T-cell (primary cell): ENCODE results near the gene ZNF587. TPM values are rescaled to one million over a fixed set of nuclear protein-coding genes. Genes with fewer than 3 reads are reported as not detected.
A peak's percentile ranks its signal among the peaks of the same experiment; 100 is the strongest.
"Not testable (repeated sequence)": the region's sequence is repeated elsewhere in the genome, so short reads cannot be mapped to it uniquely, and the experiment has no call there.

Experiments used
- ATAC-seq, 4 experiments: fragments of 200-7000 bp in 3 of 4; fragments of 150-1000 bp in 1 of 4; cut with Tn5 transposase; replicated peaks in 1 of 4; 1 replicate in 3 of 4; 2 replicates in 1 of 4; pipeline ENCODE4 v1.10.0; 2021; ENCODE audit warnings: moderate library complexity in 3 of 4, mild to moderate bottlenecking in 2 of 4, moderate number of reproducible peaks in 1 of 4
- CTCF ChIA-PET, 2 donors: fragments of 300-600 bp; sonication (Branson Sonifier 250); formaldehyde crosslinking; loops; one replicate each; lab custom pipeline; 2022; ENCODE audit warnings: antibody characterized with exemption in 2 of 2; lab: Charles Lee
- POLR2A ChIA-PET, 2 donors: fragments of 300-600 bp; sonication (Branson Sonifier 250); formaldehyde crosslinking; loops; one replicate each; lab custom pipeline; 2022; ENCODE audit warnings: antibody characterized with exemption in 2 of 2; lab: Charles Lee
- DNase-seq, 35 experiments: peaks; one replicate each; pipeline versions ENCODE4 v3.0.0 to v3.0.0-alpha.2; 2013 to 2023
- H3K27ac ChIP-seq: one replicate; pipeline ENCODE4 v1.5.1; 2013; ENCODE audit warnings: low read length
- H3K27me3 ChIP-seq, 2 experiments: replicated peaks in 1 of 2; 1 replicate in 1 of 2; 2 replicates in 1 of 2; pipeline versions ENCODE4 v1.6.1 to v1.7.0; 2013; ENCODE audit warnings: low read length in 1 of 2, mixed read lengths in 1 of 2; ENCODE audit not compliant: control insufficient read depth in 2 of 2, insufficient read depth in 2 of 2; ENCODE audit errors: extremely low read depth in 1 of 2
- H3K36me3 ChIP-seq, 2 donors: 1 replicate in 1 of 2; 2 replicates in 1 of 2; pipeline versions ENCODE4 v1.6.1 to v1.7.0; 2013; ENCODE audit warnings: low read length in 1 of 2; ENCODE audit not compliant: control insufficient read depth in 2 of 2, insufficient read depth in 1 of 2; ENCODE audit errors: extremely low read depth in 1 of 2
- H3K4me1 ChIP-seq, 2 experiments: 1 replicate in 1 of 2; 2 replicates in 1 of 2; pipeline versions ENCODE4 v1.6.1 to v1.7.0; 2013; ENCODE audit warnings: low read length in 2 of 2, mixed read lengths in 1 of 2; ENCODE audit not compliant: insufficient read depth in 2 of 2, control insufficient read depth in 1 of 2; ENCODE audit errors: extremely low read depth in 1 of 2
- H3K4me3 ChIP-seq, 2 donors: 1 replicate in 1 of 2; 2 replicates in 1 of 2; pipeline versions ENCODE4 v1.5.1 to v1.7.0; 2013; ENCODE audit warnings: mild to moderate bottlenecking in 2 of 2, low read length in 1 of 2, moderate library complexity in 1 of 2; ENCODE audit not compliant: control insufficient read depth in 1 of 2; ENCODE audit errors: extremely low read depth in 1 of 2
- H3K9me3 ChIP-seq: 2 replicates; pipeline ENCODE4 v1.7.0; 2013
- H3K27ac Mint-ChIP-seq, 2 donors: one replicate each; pipeline ENCODE4 v1.8.0; 2020 to 2021; ENCODE audit warnings: mild to moderate bottlenecking in 2 of 2, mixed read lengths in 2 of 2
- H3K27me3 Mint-ChIP-seq, 2 donors: one replicate each; pipeline ENCODE4 v1.8.0; 2021 to 2022; ENCODE audit warnings: mixed read lengths in 2 of 2
- H3K36me3 Mint-ChIP-seq: one replicate; pipeline ENCODE4 v1.8.0; 2021; ENCODE audit warnings: mixed read lengths
- H3K4me1 Mint-ChIP-seq, 3 donors: one replicate each; pipeline ENCODE4 v1.8.0; 2020 to 2022; ENCODE audit warnings: mixed read lengths in 3 of 3, mild to moderate bottlenecking in 1 of 3
- H3K4me3 Mint-ChIP-seq, 3 donors: one replicate each; pipeline ENCODE4 v1.8.0; 2020 to 2022; ENCODE audit warnings: mild to moderate bottlenecking in 3 of 3, mixed read lengths in 3 of 3, moderate library complexity in 3 of 3
- H3K9me3 Mint-ChIP-seq, 3 donors: one replicate each; pipeline ENCODE4 v1.8.0; 2020 to 2022; ENCODE audit warnings: mixed read lengths in 3 of 3
- WGBS: methylation state at CpG from one replicate; pipeline ENCODE4 v1.1.5; 2013; ENCODE audit warnings: missing lambda C conversion rate; ENCODE audit not compliant: insufficient coverage; 5-methylcytosine and 5-hydroxymethylcytosine counted together
- total RNA-seq, 35 experiments: library from RNA in 6 of 35; stranded (reverse) in 6 of 35; fragments of 120-200 nt in 1 of 35; gene quantifications; one replicate each; pipeline versions ENCODE4 v1.2.1 to v1.2.4 and lab custom pipeline; 2013 to 2026

Gene ZNF587
- total RNA-seq, 5 donors from 2014 or later (not counting 1 experiment from before 2014, with no cell fraction given), result 56.6 to 60.5 (median 56.8) TPM

DNA sequence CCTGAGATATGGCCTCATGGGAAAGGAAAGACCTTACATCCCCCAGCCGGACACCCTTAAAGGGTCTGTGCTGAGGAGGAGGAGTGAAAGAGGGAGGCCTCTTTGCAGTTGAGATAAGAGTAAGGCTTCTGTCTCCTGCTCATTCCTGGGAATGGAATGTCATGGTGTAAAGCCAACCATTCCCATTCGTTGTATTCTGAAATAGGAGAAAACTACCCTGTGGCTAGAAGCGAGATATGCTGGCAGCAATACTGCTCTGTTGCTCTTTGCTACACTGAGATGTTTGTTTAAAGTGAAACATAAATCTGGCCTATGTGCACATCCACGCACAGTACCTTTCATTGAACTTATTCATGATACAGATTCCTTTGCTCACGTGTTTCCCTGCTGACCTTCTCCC is 20.3 kb upstream of the ZNF587 start:
- H3K9me3 ChIP-seq, result no peaks in the 10 kb centered on the region
- H3K36me3 ChIP-seq, result peaks cover 4 to 8% of the 10 kb centered on the region in 2 donors
- no peak overlapping the region for H3K27ac Mint-ChIP-seq
- H3K4me1 Mint-ChIP-seq, result peaks cover 34 to 38% (median 36%) of the 10 kb centered on the region in 3 donors
- no peak overlapping the region for H3K27ac ChIP-seq
- H3K27me3 ChIP-seq, result no peaks in the 10 kb centered on the region
- WGBS, result no CpG with 5 or more reads among the region's 5 CpGs
- H3K9me3 Mint-ChIP-seq, result no peaks in the 10 kb centered on the region
- no peak overlapping the region for H3K4me3 ChIP-seq
- H3K36me3 Mint-ChIP-seq, result peaks cover 37% of the 10 kb centered on the region
- no peak for DNase-seq
- ChIA-PET POLR2A (no interaction called here), CTCF (no interaction called here)
- peaks cover 0 to 4% of the 10 kb centered on the region in 2 experiments for H3K4me1 ChIP-seq
- H3K27me3 Mint-ChIP-seq, result no peaks in the 10 kb centered on the region
- no peak overlapping the region for H3K4me3 Mint-ChIP-seq
- ATAC-seq, result no peak

DNA sequence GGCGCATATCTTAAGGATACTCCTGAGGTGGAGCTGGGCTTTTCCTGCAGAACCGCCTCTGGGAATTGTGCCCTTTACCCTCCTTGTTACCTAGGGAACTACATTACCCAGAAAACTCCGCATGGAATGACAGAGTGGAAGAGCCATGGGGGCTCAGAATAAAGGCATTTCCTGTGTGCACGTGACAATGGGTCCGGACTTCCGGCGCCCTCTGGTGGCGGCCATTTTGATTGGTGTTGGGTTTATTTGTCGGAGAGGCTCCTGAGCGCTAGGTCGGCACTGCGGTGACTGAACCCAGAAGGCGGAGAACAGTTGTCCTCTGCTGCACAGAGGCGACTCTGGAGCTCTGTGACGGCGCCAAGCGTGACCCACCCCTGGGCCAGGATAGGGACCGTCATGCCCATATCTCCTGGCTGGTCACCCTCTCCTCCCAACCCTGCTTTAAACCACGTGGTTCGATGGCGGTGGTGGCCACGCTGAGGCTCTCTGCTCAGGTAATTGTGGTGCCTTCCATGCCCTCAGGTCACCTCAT is 19.5 kb upstream of the ZNF587 start, which contains the start of gene ZNF587B:
TSS of gene ZNF587B (plus strand) at position 229 of the 532 bp plus-strand sequence. CDS start at position 459, 230 bp downstream.
- Histone ChIP-seq H3K27ac (no peak within 1 kb of the TSS), H3K4me3 (no peak within 1 kb of the TSS), H3K36me3 (peaks cover 4 to 8% of the 10 kb centered on the region in 2 donors), H3K4me1 (peaks cover 0 to 4% of the 10 kb centered on the region in 2 experiments), H3K27me3 (no peaks in the 10 kb centered on the region), H3K9me3 (no peaks in the 10 kb centered on the region)
- Mint-ChIP-seq H3K4me1 (peaks cover 30 to 34% (median 31%) of the 10 kb centered on the region in 3 donors), H3K27me3 (no peaks in the 10 kb centered on the region), H3K9me3 (no peaks in the 10 kb centered on the region), H3K4me3 (no peak within 1 kb of the TSS), H3K36me3 (peaks cover 33% of the 10 kb centered on the region), H3K27ac (no peak within 1 kb of the TSS)
- peak in 2 of 4 experiments; percentile 33 to 66 for ATAC-seq
- ChIA-PET CTCF (no interaction called here), POLR2A (no interaction called here)
- 88% methylated on average over 13 of the region's 22 CpGs for WGBS
- DNase-seq, result peak in 25 of 35 experiments; percentile 7 to 43 (median 22)

- ATAC-seq, H3K4me3 Mint-ChIP-seq, H3K27me3 Mint-ChIP-seq, H3K9me3 Mint-ChIP-seq, H3K27ac Mint-ChIP-seq, H3K4me1 ChIP-seq, H3K36me3 ChIP-seq, H3K27ac ChIP-seq, CTCF ChIA-PET, DNase-seq, H3K27me3 ChIP-seq, H3K4me3 ChIP-seq, H3K9me3 ChIP-seq: not testable (repeated sequence)
- POLR2A ChIA-PET, result interaction anchor here in 1 of 2 donors (0.6 kb wide), 1 partner anchor 260 kb away, joined by 3 read pairs; no protein-coding TSS in a partner anchor
- no CpG with 5 or more reads among the region's 5 CpGs for WGBS
- peaks cover 36% of the 10 kb centered on the region for H3K36me3 Mint-ChIP-seq
- H3K4me1 Mint-ChIP-seq, result peaks cover 8 to 23% (median 18%) of the 10 kb centered on the region in 3 donors
Observed at GRCh38 chr19:57836991-57837390, 12.7 kb upstream of the ZNF587 start.

DNA sequence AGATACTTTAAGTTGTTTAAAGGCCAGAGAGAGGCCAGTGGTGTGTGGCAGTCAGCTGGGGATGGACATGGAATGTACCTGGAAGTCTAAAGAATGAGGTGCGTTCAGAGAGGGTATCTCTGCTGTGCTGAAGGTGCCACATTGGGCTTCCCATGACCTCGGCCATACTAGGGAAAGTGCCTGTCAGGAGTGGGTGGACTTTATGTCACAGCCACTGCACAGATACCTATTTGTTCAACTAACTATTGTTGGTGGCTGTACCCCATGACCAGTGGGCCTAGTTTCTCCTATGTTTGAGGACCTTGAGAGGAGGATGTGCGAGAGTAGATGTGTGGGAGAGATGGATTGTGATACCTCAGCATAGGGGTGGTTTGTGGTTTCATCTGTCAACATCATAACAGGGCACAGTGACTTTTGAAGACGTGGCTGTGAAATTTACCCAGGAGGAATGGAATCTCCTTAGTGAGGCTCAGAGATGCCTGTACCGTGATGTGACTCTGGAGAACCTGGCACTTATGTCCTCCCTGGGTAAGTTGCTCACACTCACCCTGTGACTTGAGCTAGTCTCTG is 11.0 kb upstream of the ZNF587 start:
- H3K4me1 ChIP-seq, H3K27me3 Mint-ChIP-seq, H3K36me3 ChIP-seq, DNase-seq, CTCF ChIA-PET, H3K27ac ChIP-seq, H3K27me3 ChIP-seq, H3K9me3 Mint-ChIP-seq, H3K4me3 ChIP-seq, H3K9me3 ChIP-seq, POLR2A ChIA-PET, H3K4me3 Mint-ChIP-seq: not testable (repeated sequence)
- ATAC-seq, result peak in 1 of 4 experiments; percentile 55
- 83% methylated on average over 2 of the region's 5 CpGs for WGBS
- Mint-ChIP-seq H3K27ac (peak overlapping the region in 1 of 2 donors; percentile 70), H3K36me3 (peaks cover 48% of the 10 kb centered on the region), H3K4me1 (peaks cover 5 to 23% (median 13%) of the 10 kb centered on the region in 3 donors)

GRCh38 chr19:57841122-57841763 is 8.4 kb upstream of the ZNF587 start:
- ChIA-PET CTCF (no interaction called here), POLR2A (no interaction called here)
- ATAC-seq (no peak), DNase-seq (no peak)
- no peaks in the 10 kb centered on the region for H3K9me3 ChIP-seq
- no peak overlapping the region for H3K27ac ChIP-seq
- Mint-ChIP-seq H3K4me1 (peaks cover 5 to 23% (median 13%) of the 10 kb centered on the region in 3 donors), H3K9me3 (no peaks in the 10 kb centered on the region), H3K36me3 (peaks cover 52% of the 10 kb centered on the region), H3K27me3 (no peaks in the 10 kb centered on the region), H3K4me3 (no peak overlapping the region), H3K27ac (no peak overlapping the region)
- H3K27me3 ChIP-seq, result no peaks in the 10 kb centered on the region
- 91% methylated on average over 4 of the region's 6 CpGs for WGBS
- H3K36me3 ChIP-seq, result peaks cover 0 to 16% of the 10 kb centered on the region in 2 donors
- peaks cover 0 to 2% of the 10 kb centered on the region in 2 experiments for H3K4me1 ChIP-seq
- H3K4me3 ChIP-seq, result no peak overlapping the region

DNA sequence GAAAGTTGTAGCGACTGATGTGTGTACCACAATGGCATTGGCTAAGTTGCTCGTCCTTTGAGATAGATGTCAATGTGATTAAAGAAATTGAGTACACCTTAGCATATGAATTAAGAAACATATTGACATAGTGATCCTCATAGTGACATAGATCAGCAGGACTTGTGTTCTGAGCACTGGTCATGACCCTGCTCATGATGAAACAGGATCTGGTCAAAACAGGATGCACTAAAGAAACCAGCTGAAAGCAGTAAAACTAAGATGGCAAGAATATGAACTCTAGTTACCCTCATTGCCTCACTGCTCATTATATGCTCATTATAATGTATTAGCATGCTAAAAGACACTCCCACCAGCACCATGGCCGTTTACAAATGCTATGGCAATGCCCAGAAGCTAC is 2.5 kb upstream of the ZNF587 start:
- POLR2A ChIA-PET, H3K4me3 Mint-ChIP-seq: not testable (repeated sequence)

More for the DNA sequence above, 2.5 kb upstream of the ZNF587 start:
- no CpG with 5 or more reads among the region's 3 CpGs for WGBS
- H3K9me3 Mint-ChIP-seq, ATAC-seq, H3K9me3 ChIP-seq, CTCF ChIA-PET, H3K27me3 ChIP-seq, H3K36me3 ChIP-seq, H3K4me3 ChIP-seq, H3K27ac Mint-ChIP-seq, H3K27me3 Mint-ChIP-seq, H3K27ac ChIP-seq, DNase-seq: not testable (repeated sequence)
- Mint-ChIP-seq H3K36me3 (peaks cover 26% of the 10 kb centered on the region), H3K4me1 (peaks cover 24 to 27% (median 25%) of the 10 kb centered on the region in 3 donors)
- peaks cover 5 to 21% of the 10 kb centered on the region in 2 experiments for H3K4me1 ChIP-seq
